Heart left ventricle (tissue), 13 donors: Measurements from ENCODE around the gene BAIAP2L1.
"Not testable (repeated sequence)": the region's sequence is repeated elsewhere in the genome, so short reads cannot be mapped to it uniquely, and the experiment has no call there.

Source experiments
- CTCF ChIP-seq, 12 donors: fragments of 200-600 bp; sonication (generic) in 4 of 12; IDR thresholded peaks; one replicate each; pipeline versions ENCODE4 v1.5.0 to v1.8.0; 2018 to 2022; ENCODE audit warnings: antibody characterized with exemption in 12 of 12, mild to moderate bottlenecking in 5 of 12
- POLR2A ChIP-seq, 2 donors: fragments of 450-650 bp; IDR thresholded peaks; one replicate each; pipeline ENCODE4 v1.6.1; 2017; ENCODE audit warnings: antibody characterized with exemption in 2 of 2, mild to moderate bottlenecking in 2 of 2, moderate library complexity in 2 of 2
- donor health status: ischemic (EF 13 %, LVEDD 7.1; RV severe dilation, severe dysfunction).
- donor health status: DM: no; HTN: yes; CAD: no.
- donor health status: DM: no; HTN: no; CAD: no.
- donor health status: ischemic (EF 25% LVEDD 6.9; RV normal size, moderate dysfunction).
- donor health status: ischemic (EF 25% LVEDD 5.7; RV mildly dilated, moderate dysfunction).
- donor health status: ischemic (EF 35%, LVEDD 5.7; RV mildly dilated, moderate dysfunction).
- donor health status: nonischemic (EF 11% LVEDD 7.7; RV severe dilation, severe dysfunction).
- donor health status: DM: yes; HTN: yes; CAD: no.
- donor health status: PGD.
- donor health status: ischemic (EF 29% LVEDD 5.4; RV normal size, mild dysfunction).
- donor health status: nonischemic (EF 23%, LVEDD 6.1; RV moderate dilation, normal function).

GRCh38 chr7:98413655-98414054 lies 12.8 kb upstream of the BAIAP2L1 start:
- TF ChIP-seq CTCF, POLR2A (IDR thresholded peaks at IDR 0.05): not testable (repeated sequence)
